OCI-LY1 (cell line): ENCODE results near the gene NDUFB4.

Experiments used
- H2AFZ ChIP-seq: fragments of 200-600 bp; sonication (generic), shearing (Covaris generic); 2 replicates; pipeline ENCODE4 v1.6.0; 2014; ENCODE audit warnings: antibody characterized with exemption, mild to moderate bottlenecking, low read length
- H3F3A ChIP-seq: fragments of 200-600 bp; sonication (generic), shearing (Covaris generic); 2 replicates; pipeline ENCODE4 v1.6.0; 2014; ENCODE audit warnings: mild to moderate bottlenecking, antibody characterized with exemption, low read length, moderate library complexity; ENCODE audit not compliant: insufficient read depth
- H3K27ac ChIP-seq: fragments of 200-600 bp; sonication (generic); 2 replicates; pipeline ENCODE4 v1.5.1; 2014; ENCODE audit warnings: low read length, mixed run types, mild to moderate bottlenecking, low read depth; ENCODE audit not compliant: poor library complexity, severe bottlenecking
- H3K27me3 ChIP-seq: fragments of 200-600 bp; sonication (generic); 2 replicates; pipeline ENCODE4 v1.6.0; 2014; ENCODE audit warnings: antibody characterized with exemption, mild to moderate bottlenecking, low read length, moderate library complexity; ENCODE audit not compliant: insufficient read depth
- H3K36me3 ChIP-seq: fragments of 200-600 bp; sonication (generic); 2 replicates; pipeline ENCODE4 v1.6.1; 2014; ENCODE audit warnings: mild to moderate bottlenecking, antibody characterized with exemption, low read length, moderate library complexity, mixed read lengths; ENCODE audit not compliant: insufficient read depth
- H3K4me1 ChIP-seq: fragments of 200-600 bp; sonication (generic); 2 replicates; pipeline ENCODE4 v1.5.1; 2014; ENCODE audit warnings: mild to moderate bottlenecking, low read length, moderate library complexity; ENCODE audit not compliant: insufficient read depth, severe bottlenecking
- H3K4me2 ChIP-seq: fragments of 200-600 bp; sonication (generic), shearing (Covaris generic); 2 replicates; pipeline ENCODE4 v1.6.1; 2014; ENCODE audit warnings: low read length
- H3K4me3 ChIP-seq: fragments of 200-600 bp; sonication (generic); 2 replicates; pipeline ENCODE4 v1.5.1; 2014; ENCODE audit warnings: low read length, low read depth, mild to moderate bottlenecking, mixed read lengths; ENCODE audit not compliant: poor library complexity, severe bottlenecking
- H3K79me2 ChIP-seq: fragments of 200-600 bp; shearing (Covaris generic); 2 replicates; pipeline ENCODE4 v1.6.1; 2016; ENCODE audit warnings: mixed run types, low read length, mixed read lengths; ENCODE audit not compliant: insufficient read depth
- H3K9ac ChIP-seq: fragments of 200-600 bp; sonication (generic), shearing (Covaris generic); 2 replicates; pipeline ENCODE4 v1.6.1; 2014; ENCODE audit warnings: mild to moderate bottlenecking, low read length, mixed read lengths
- H3K9me2 ChIP-seq: fragments of 200-600 bp; sonication (generic), shearing (Covaris generic); 2 replicates; pipeline ENCODE4 v1.6.1; 2014; ENCODE audit warnings: low read depth, mild to moderate bottlenecking, low read length, mixed read lengths
- H3K9me3 ChIP-seq: fragments of 200-600 bp; shearing (Covaris generic); 2 replicates; pipeline ENCODE4 v1.6.1; 2014; ENCODE audit warnings: low read length, mixed read lengths
- H4K20me1 ChIP-seq: fragments of 200-600 bp; sonication (generic), shearing (Covaris generic); 2 replicates; pipeline ENCODE4 v1.6.0; 2016; ENCODE audit warnings: mild to moderate bottlenecking, low read length; ENCODE audit not compliant: insufficient read depth
- EZH2 ChIP-seq: fragments of 200-600 bp; sonication (generic), shearing (Covaris generic); IDR thresholded peaks from 2 replicates; pipeline ENCODE4 v1.8.0; 2017; ENCODE audit warnings: borderline replicate concordance, mixed run types, mild to moderate bottlenecking, antibody characterized with exemption, low read length, moderate library complexity, mixed read lengths
- TF ChIP-seq, protein P1 (sequence below): fragments of 200-600 bp; sonication (generic), shearing (Covaris generic); IDR thresholded peaks from 2 replicates; pipeline ENCODE4 v1.5.1; 2017; ENCODE audit warnings: mild to moderate bottlenecking, antibody characterized with exemption, low read length, moderate library complexity, mixed read lengths

NDUFB4 gene

DNA sequence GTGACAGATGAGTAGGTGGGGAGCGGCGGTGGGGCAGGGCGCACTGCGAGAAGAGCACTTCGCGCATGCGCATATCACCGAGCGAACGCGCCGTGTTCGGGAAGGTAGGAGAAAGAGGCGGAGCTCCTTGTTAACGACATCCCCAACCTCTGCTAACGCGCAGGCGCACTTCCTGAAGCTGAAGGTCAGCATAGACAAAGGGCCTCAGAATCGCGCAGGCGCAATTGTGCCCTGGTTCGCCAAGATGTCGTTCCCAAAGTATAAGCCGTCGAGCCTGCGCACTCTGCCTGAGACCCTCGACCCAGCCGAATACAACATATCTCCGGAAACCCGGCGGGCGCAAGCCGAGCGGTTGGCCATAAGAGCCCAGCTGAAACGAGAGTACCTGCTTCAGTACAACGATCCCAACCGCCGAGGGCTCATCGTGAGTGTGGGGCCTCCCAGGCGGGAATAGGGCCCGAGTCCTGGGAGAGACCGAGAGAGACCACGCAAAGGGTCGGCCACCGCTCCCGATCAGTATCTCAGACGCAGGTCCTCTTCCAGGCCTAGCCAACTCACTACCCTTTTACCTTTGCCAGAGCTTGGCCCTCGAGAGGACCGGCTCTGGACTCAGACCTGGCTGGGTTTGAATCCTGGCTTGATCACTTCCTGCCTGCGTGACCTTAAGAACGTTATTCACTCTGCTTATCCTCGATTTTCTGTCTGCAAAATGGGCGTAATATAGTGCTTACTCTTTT lies at the start of gene NDUFB4:
TSS of gene NDUFB4 (plus strand) at position 221 of the 737 bp plus-strand sequence. CDS start at position 245, 24 bp downstream.
- peaks cover 14% of the 10 kb centered on the region for H3K79me2 ChIP-seq
- peaks cover 22% of the 10 kb centered on the region for H3K4me1 ChIP-seq
- H3K9me2 ChIP-seq, result no peaks in the 10 kb centered on the region
- H3K36me3 ChIP-seq, result peaks cover 44% of the 10 kb centered on the region
- TF ChIP-seq, protein P1, sequence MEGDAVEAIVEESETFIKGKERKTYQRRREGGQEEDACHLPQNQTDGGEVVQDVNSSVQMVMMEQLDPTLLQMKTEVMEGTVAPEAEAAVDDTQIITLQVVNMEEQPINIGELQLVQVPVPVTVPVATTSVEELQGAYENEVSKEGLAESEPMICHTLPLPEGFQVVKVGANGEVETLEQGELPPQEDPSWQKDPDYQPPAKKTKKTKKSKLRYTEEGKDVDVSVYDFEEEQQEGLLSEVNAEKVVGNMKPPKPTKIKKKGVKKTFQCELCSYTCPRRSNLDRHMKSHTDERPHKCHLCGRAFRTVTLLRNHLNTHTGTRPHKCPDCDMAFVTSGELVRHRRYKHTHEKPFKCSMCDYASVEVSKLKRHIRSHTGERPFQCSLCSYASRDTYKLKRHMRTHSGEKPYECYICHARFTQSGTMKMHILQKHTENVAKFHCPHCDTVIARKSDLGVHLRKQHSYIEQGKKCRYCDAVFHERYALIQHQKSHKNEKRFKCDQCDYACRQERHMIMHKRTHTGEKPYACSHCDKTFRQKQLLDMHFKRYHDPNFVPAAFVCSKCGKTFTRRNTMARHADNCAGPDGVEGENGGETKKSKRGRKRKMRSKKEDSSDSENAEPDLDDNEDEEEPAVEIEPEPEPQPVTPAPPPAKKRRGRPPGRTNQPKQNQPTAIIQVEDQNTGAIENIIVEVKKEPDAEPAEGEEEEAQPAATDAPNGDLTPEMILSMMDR, result no peak
- no peak for TF ChIP-seq EZH2
- H3F3A ChIP-seq, result no peaks in the 10 kb centered on the region
- H3K27me3 ChIP-seq, result no peaks in the 10 kb centered on the region
- H3K9ac ChIP-seq, result peak within 1 kb of the TSS; percentile 99
- peak within 1 kb of the TSS; percentile 67 for H3K27ac ChIP-seq
- H3K4me3 ChIP-seq, result peak within 1 kb of the TSS; percentile 91
- H3K9me3 ChIP-seq, result no peaks in the 10 kb centered on the region
- peak within 1 kb of the TSS; percentile 92 for H3K4me2 ChIP-seq
- peak within 1 kb of the TSS; percentile 61 for H2AFZ ChIP-seq
- no peaks in the 10 kb centered on the region for H4K20me1 ChIP-seq

DNA sequence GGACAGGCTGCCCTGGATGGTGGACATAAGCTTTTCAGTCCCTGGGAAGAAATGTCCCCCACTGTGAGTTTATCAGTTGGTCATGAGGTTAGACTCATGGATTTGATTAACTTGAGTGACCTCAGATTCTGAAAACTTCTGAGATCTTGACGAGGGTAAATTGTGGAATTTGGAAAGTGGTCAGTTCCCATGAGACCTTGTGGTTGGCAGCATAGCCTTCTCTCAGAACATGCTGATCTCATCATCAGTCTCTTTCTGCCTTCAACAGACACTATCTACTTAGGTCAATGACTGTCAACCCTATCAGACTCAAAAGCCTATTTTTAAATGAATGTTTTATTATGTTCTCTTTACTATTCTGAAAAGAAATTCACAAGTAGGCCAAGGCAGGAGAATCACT lies 45.6 kb upstream of the NDUFB4 start:
- Histone ChIP-seq H4K20me1 (no peaks in the 10 kb centered on the region), H2AFZ (no peak overlapping the region), H3K36me3 (no peaks in the 10 kb centered on the region), H3K4me2 (no peak overlapping the region), H3K9me2 (no peaks in the 10 kb centered on the region), H3K4me1 (no peaks in the 10 kb centered on the region), H3K79me2 (no peaks in the 10 kb centered on the region), H3K9ac (no peak overlapping the region), H3K27me3 (no peaks in the 10 kb centered on the region), H3K9me3 (no peaks in the 10 kb centered on the region), H3F3A (no peaks in the 10 kb centered on the region), H3K27ac (no peak overlapping the region), H3K4me3 (no peak overlapping the region)
- TF ChIP-seq, protein P1, result no peak

DNA sequence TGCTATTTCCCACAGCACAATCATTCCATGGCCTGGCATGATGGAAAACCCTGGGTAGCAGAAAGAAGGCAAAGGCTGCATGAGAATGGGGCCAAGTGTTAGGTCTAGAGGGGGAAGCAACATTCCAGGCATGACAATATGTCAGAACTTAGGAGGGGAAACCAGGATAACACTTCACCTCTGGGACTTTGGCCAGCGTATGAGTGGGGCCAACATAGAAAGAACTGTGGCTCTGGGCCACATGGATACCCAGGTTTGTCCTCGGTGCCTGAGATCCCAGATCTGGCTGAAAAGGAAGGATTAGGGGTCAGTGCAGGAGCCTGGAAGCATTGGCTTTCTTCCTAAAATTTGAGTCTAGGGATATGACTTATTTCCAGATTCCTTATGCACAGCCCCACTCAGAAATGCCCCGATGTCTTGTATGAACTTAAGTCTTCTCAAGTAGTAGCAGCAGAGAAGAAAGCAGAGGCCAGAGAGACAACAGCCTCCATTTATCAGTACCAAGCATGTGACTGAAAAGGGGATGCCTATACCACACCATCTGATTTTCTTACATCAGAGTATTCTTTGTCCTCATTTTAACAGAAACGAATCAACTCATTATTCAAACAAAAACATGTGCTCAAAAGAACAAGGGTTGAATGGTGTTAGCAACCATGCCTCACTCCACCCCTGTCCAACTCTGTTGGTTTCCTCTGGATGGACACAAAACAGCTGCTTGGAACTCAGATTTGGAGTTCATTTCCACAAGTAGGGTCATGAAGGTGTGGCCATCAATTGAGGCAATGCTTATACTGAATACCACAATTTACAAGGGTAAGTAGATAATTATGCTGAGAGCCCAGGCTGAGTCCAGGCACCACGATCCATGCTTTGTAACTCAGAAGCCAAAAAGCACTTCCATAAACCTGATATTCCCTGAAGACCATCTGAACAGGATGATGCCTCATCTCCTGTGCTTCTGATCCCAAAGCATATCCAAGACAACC lies 43.7 kb upstream of the NDUFB4 start:
- Histone ChIP-seq H3F3A (no peaks in the 10 kb centered on the region), H3K9me2 (no peaks in the 10 kb centered on the region), H4K20me1 (no peaks in the 10 kb centered on the region), H3K27me3 (no peaks in the 10 kb centered on the region), H3K27ac (no peak overlapping the region), H3K9me3 (no peaks in the 10 kb centered on the region), H3K4me2 (no peak overlapping the region), H3K9ac (no peak overlapping the region), H3K36me3 (no peaks in the 10 kb centered on the region), H3K4me3 (no peak overlapping the region), H3K4me1 (no peaks in the 10 kb centered on the region), H3K79me2 (no peaks in the 10 kb centered on the region), H2AFZ (no peak overlapping the region)
- TF ChIP-seq, protein P1, result no peak
- no peak for TF ChIP-seq EZH2
